ENCODE results near the gene GLRA1. TPM values are rescaled to one million over a fixed set of nuclear protein-coding genes. Genes with fewer than 3 reads are reported as not detected.

GLRA1 gene
- total and polyA plus RNA-seq, 2 donors from 2014 or later: not detected

DNA sequence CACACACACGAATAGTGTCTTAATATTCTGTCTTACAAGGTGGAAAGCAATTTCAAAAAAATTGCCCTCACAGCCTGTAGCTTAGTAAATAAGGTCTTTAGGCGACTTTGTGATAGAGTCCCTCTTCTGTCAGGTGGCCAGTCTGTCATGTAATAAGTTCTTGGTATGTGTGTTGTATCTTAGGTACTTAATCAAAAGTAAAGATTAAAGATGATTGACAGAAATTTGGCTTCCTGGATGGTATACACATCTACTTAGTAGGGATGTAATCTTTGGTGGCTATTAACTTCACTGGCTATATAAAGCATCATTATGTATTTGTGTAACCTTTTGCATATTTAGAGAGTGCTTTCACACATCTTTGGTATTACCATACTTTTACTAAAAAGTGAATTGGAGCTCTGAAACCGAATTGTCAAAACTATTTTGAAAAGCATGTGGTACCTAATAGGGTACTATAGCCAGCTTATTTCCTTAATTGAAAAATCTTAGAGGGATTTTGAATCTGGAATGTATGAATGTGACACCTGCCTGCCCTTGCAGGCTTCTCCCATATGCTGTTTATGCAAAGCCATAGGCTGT, 149.5 kb downstream of the GLRA1 start:
- Histone ChIP-seq H3K27ac (ENCODE audit: low read depth in 2 of 2, low read length in 2 of 2) (no peak overlapping the region), H3K9ac (ENCODE audit: low read length in 3 of 3) (peak overlapping the region in 1 of 3 donors; percentile 22), H3K36me3 (ENCODE audit: control insufficient read depth in 2 of 3, insufficient read depth in 3 of 3, low read length in 3 of 3) (peaks cover 0 to 2% (median 0%) of the 10 kb centered on the region in 3 donors), H3K4me1 (ENCODE audit: control insufficient read depth in 2 of 3, insufficient read depth in 2 of 3, low read depth in 1 of 3, low read length in 3 of 3) (peaks cover 0 to 18% (median 5%) of the 10 kb centered on the region in 3 donors), H3K4me3 (ENCODE audit: low read length in 3 of 3) (peak overlapping the region in 2 of 3 donors; percentile 17 to 91), H3K27me3 (ENCODE audit: control insufficient read depth, insufficient read depth, low read length) (no peaks in the 10 kb centered on the region), H3K9me3 (ENCODE audit: control insufficient read depth in 2 of 3, insufficient read depth in 1 of 3, low read length in 3 of 3) (no peaks in the 10 kb centered on the region)
- intact Hi-C loops (cut with DNase I): no loop called here
- FAIRE-seq: no peak
- DNase-seq: no peak
- TF ChIP-seq, protein P1, sequence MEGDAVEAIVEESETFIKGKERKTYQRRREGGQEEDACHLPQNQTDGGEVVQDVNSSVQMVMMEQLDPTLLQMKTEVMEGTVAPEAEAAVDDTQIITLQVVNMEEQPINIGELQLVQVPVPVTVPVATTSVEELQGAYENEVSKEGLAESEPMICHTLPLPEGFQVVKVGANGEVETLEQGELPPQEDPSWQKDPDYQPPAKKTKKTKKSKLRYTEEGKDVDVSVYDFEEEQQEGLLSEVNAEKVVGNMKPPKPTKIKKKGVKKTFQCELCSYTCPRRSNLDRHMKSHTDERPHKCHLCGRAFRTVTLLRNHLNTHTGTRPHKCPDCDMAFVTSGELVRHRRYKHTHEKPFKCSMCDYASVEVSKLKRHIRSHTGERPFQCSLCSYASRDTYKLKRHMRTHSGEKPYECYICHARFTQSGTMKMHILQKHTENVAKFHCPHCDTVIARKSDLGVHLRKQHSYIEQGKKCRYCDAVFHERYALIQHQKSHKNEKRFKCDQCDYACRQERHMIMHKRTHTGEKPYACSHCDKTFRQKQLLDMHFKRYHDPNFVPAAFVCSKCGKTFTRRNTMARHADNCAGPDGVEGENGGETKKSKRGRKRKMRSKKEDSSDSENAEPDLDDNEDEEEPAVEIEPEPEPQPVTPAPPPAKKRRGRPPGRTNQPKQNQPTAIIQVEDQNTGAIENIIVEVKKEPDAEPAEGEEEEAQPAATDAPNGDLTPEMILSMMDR (IDR thresholded peaks at IDR 0.05; ENCODE audit: borderline replicate concordance, extremely low read depth, insufficient read depth): no peak

DNA sequence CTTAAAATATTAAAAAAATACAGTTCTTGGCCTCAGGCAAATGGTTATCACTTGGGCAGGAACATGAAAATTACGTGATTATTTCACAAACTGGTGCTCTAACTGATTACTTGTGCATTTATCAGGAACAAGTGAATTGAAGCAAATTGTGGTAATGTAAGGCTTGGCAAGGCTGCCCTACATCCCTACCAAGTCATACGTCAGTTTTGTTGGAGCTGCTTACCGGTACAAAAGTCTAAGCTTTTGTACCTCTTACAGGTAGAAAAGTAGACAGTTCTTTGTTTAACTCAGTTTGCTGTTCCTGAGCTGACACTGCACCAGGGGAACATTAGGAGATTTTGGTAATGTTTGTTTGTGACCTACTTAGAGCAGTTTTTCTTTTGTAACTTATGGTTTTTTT, 150.7 kb downstream of the GLRA1 start:
- Histone ChIP-seq H3K9ac (ENCODE audit: low read length in 3 of 3) (peak overlapping the region in 2 of 3 donors; percentile 8 to 42), H3K36me3 (ENCODE audit: control insufficient read depth in 2 of 3, insufficient read depth in 3 of 3, low read length in 3 of 3) (peaks cover 0 to 2% (median 0%) of the 10 kb centered on the region in 3 donors), H3K9me3 (ENCODE audit: control insufficient read depth in 2 of 3, insufficient read depth in 1 of 3, low read length in 3 of 3) (no peaks in the 10 kb centered on the region), H3K4me1 (ENCODE audit: control insufficient read depth in 2 of 3, insufficient read depth in 2 of 3, low read depth in 1 of 3, low read length in 3 of 3) (peaks cover 0 to 12% (median 5%) of the 10 kb centered on the region in 3 donors), H3K27ac (ENCODE audit: low read depth in 2 of 2, low read length in 2 of 2) (peak overlapping the region in 1 of 2 donors; percentile 23), H3K27me3 (ENCODE audit: control insufficient read depth, insufficient read depth, low read length) (no peaks in the 10 kb centered on the region), H3K4me3 (ENCODE audit: low read length in 3 of 3) (peak overlapping the region; percentile 50 to 91 (median 70))
- peak in 1 of 5 donors; percentile 19 for DNase-seq
- TF ChIP-seq, protein P1 (IDR thresholded peaks at IDR 0.05; ENCODE audit: borderline replicate concordance, extremely low read depth, insufficient read depth): no peak
- intact Hi-C loops (cut with DNase I): no loop called here
- no peak for FAIRE-seq

DNA sequence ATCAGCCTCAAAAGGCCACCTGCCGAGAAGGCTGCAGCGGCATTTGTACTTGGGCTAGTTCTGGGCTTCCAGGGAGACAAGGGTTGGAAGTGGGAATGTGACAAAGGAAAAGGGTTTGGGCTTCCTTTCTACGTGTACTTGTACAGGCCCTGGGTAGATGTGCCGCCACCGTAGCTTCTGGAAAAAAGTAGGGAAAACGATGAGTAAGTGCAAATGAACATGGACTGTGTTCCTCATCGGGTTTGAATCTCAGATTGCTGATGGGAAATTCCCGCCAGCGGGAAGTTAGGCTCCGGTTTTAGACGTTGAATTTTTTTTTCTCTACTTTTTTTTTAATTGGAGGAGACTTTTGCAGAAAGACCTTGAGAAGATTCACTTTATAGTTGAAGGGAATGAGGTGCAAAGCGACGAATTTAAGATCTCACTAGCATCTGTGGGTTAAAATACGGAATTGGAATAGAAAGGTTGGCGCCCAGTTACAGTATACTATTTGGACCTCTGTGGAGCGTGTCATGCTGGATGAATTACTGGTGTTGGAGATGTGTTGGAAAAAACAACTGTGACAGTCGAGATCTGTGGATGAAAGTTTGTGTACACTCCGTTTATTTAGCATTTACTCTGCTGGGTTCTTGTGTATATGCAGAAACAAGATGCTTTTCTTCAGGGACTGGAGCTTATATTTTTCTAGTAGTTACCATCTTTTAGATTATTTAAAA, 151.6 kb downstream of the GLRA1 start:
- peaks cover 0 to 12% (median 5%) of the 10 kb centered on the region in 3 donors for H3K4me1 ChIP-seq (ENCODE audit: control insufficient read depth in 2 of 3, insufficient read depth in 2 of 3, low read depth in 1 of 3, low read length in 3 of 3)
- H3K9me3 ChIP-seq (ENCODE audit: control insufficient read depth in 2 of 3, insufficient read depth in 1 of 3, low read length in 3 of 3): no peaks in the 10 kb centered on the region
- TF ChIP-seq, protein P1 (IDR thresholded peaks at IDR 0.05; ENCODE audit: borderline replicate concordance, extremely low read depth, insufficient read depth): no peak
- H3K9ac ChIP-seq (ENCODE audit: low read length in 3 of 3): peak overlapping the region; percentile 42 to 87 (median 86)
- no peaks in the 10 kb centered on the region for H3K27me3 ChIP-seq (ENCODE audit: control insufficient read depth, insufficient read depth, low read length)
- DNase-seq (peak in 1 of 5 donors; percentile 56), FAIRE-seq (no peak)
- H3K27ac ChIP-seq (ENCODE audit: low read depth in 2 of 2, low read length in 2 of 2): peak overlapping the region; percentile 90 to 95
- peak overlapping the region; percentile 70 to 94 (median 91) for H3K4me3 ChIP-seq (ENCODE audit: low read length in 3 of 3)
- intact Hi-C loops (cut with DNase I): no loop called here
- peaks cover 0 to 2% (median 0%) of the 10 kb centered on the region in 3 donors for H3K36me3 ChIP-seq (ENCODE audit: control insufficient read depth in 2 of 3, insufficient read depth in 3 of 3, low read length in 3 of 3)

Other genes starting within 250 kb of the GLRA1 start
- 637 TPM for gene SPARC, start 237.9 kb downstream of the GLRA1 start, total RNA-seq
- 581 TPM for gene SPARC, start 237.9 kb downstream of the GLRA1 start, polyA plus RNA-seq (ENCODE audit: insufficient read depth, low read depth, low replicate concordance)
- gene ATOX1, start 166.2 kb downstream of the GLRA1 start, total RNA-seq: 83.2 TPM
- 611 TPM for gene ATOX1, start 166.2 kb downstream of the GLRA1 start, polyA plus RNA-seq (ENCODE audit: insufficient read depth, low read depth, low replicate concordance)
- 165 TPM for gene G3BP1, start 152.9 kb downstream of the GLRA1 start, total RNA-seq
- 34.2 TPM for gene G3BP1, start 152.9 kb downstream of the GLRA1 start, polyA plus RNA-seq (ENCODE audit: insufficient read depth, low read depth, low replicate concordance)